HepG2 (cell line): ENCODE data around the gene ACTRT2.

Experiments used
- AFF4 ChIP-seq: sonication (generic); formaldehyde crosslinking; IDR thresholded peaks from 2 replicates; pipeline ENCODE4 v1.4.0; 2020; ENCODE audit warnings: missing genetic modification reagents
- CTCF ChIP-seq: sonication (generic); formaldehyde crosslinking; IDR thresholded peaks from 2 replicates; pipeline ENCODE4 v1.5.0; 2020; ENCODE audit warnings: mild to moderate bottlenecking, missing genetic modification reagents, moderate library complexity
- ELF1 ChIP-seq: sonication (generic); formaldehyde crosslinking; IDR thresholded peaks from 2 replicates; pipeline ENCODE4 v1.4.0; 2020; ENCODE audit warnings: missing genetic modification reagents
- KDM1A ChIP-seq: IDR thresholded peaks from 2 replicates; pipeline ENCODE4 v1.6.1; 2016; ENCODE audit warnings: missing compliant biosample characterization
- POLR2AphosphoS2 ChIP-seq: IDR thresholded peaks from 2 replicates; pipeline ENCODE4 v1.6.1; 2011; ENCODE audit warnings: low read depth, low read length, improper control_type of control experiment
- SMC3 ChIP-seq: IDR thresholded peaks from 2 replicates; pipeline ENCODE4 v1.6.1; 2011; ENCODE audit warnings: low read length, improper control_type of control experiment
- TCF7 ChIP-seq: sonication (generic); IDR thresholded peaks from 2 replicates; pipeline ENCODE4 v1.6.1; 2016; ENCODE audit warnings: antibody characterized with exemption, low read depth
- ZNF331 ChIP-seq: sonication (generic); formaldehyde crosslinking; IDR thresholded peaks from 2 replicates; pipeline ENCODE4 v1.4.0; 2020; ENCODE audit warnings: missing genetic modification reagents
- ZNF567 ChIP-seq: sonication (generic); formaldehyde crosslinking; IDR thresholded peaks from 2 replicates; pipeline ENCODE4 v1.8.1; 2023; ENCODE audit warnings: mild to moderate bottlenecking, missing genetic modification reagents, borderline replicate concordance
- TF ChIP-seq, protein P1 (sequence below): sonication (generic); formaldehyde crosslinking; IDR thresholded peaks from 2 replicates; pipeline ENCODE4 v1.8.1; 2022; ENCODE audit warnings: low read depth, mild to moderate bottlenecking, missing genetic modification reagents
- TF ChIP-seq, protein P2 (sequence below): IDR thresholded peaks from 2 replicates; pipeline ENCODE4 v1.6.1; 2012; ENCODE audit warnings: low read length, improper control_type of control experiment

GRCh38 chr1:3003941-3004270 lies 17.4 kb upstream of the ACTRT2 start:
- TF ChIP-seq, protein P1, sequence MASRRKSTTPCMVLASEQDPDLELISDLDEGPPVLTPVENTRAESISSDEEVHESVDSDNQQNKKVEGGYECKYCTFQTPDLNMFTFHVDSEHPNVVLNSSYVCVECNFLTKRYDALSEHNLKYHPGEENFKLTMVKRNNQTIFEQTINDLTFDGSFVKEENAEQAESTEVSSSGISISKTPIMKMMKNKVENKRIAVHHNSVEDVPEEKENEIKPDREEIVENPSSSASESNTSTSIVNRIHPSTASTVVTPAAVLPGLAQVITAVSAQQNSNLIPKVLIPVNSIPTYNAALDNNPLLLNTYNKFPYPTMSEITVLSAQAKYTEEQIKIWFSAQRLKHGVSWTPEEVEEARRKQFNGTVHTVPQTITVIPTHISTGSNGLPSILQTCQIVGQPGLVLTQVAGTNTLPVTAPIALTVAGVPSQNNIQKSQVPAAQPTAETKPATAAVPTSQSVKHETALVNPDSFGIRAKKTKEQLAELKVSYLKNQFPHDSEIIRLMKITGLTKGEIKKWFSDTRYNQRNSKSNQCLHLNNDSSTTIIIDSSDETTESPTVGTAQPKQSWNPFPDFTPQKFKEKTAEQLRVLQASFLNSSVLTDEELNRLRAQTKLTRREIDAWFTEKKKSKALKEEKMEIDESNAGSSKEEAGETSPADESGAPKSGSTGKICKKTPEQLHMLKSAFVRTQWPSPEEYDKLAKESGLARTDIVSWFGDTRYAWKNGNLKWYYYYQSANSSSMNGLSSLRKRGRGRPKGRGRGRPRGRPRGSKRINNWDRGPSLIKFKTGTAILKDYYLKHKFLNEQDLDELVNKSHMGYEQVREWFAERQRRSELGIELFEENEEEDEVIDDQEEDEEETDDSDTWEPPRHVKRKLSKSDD (CRISPR knock-in tag) = no peak
- TF ChIP-seq AFF4 (CRISPR knock-in tag) = no peak
- no peak for TF ChIP-seq SMC3
- no peak for TF ChIP-seq CTCF (CRISPR knock-in tag)
- TF ChIP-seq, protein P2, sequence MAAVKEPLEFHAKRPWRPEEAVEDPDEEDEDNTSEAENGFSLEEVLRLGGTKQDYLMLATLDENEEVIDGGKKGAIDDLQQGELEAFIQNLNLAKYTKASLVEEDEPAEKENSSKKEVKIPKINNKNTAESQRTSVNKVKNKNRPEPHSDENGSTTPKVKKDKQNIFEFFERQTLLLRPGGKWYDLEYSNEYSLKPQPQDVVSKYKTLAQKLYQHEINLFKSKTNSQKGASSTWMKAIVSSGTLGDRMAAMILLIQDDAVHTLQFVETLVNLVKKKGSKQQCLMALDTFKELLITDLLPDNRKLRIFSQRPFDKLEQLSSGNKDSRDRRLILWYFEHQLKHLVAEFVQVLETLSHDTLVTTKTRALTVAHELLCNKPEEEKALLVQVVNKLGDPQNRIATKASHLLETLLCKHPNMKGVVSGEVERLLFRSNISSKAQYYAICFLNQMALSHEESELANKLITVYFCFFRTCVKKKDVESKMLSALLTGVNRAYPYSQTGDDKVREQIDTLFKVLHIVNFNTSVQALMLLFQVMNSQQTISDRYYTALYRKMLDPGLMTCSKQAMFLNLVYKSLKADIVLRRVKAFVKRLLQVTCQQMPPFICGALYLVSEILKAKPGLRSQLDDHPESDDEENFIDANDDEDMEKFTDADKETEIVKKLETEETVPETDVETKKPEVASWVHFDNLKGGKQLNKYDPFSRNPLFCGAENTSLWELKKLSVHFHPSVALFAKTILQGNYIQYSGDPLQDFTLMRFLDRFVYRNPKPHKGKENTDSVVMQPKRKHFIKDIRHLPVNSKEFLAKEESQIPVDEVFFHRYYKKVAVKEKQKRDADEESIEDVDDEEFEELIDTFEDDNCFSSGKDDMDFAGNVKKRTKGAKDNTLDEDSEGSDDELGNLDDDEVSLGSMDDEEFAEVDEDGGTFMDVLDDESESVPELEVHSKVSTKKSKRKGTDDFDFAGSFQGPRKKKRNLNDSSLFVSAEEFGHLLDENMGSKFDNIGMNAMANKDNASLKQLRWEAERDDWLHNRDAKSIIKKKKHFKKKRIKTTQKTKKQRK = no peak
- TF ChIP-seq ZNF567 (CRISPR knock-in tag) = no peak
- no peak for TF ChIP-seq TCF7
- no peak for TF ChIP-seq KDM1A
- TF ChIP-seq ELF1 (CRISPR knock-in tag) = no peak
- no peak for TF ChIP-seq POLR2AphosphoS2
- no peak for TF ChIP-seq ZNF331 (CRISPR knock-in tag)
